ENCODE results near the gene NOL7.
A peak's percentile ranks its signal among the peaks of the same experiment; 100 is the strongest.

Gene NOL7

DNA sequence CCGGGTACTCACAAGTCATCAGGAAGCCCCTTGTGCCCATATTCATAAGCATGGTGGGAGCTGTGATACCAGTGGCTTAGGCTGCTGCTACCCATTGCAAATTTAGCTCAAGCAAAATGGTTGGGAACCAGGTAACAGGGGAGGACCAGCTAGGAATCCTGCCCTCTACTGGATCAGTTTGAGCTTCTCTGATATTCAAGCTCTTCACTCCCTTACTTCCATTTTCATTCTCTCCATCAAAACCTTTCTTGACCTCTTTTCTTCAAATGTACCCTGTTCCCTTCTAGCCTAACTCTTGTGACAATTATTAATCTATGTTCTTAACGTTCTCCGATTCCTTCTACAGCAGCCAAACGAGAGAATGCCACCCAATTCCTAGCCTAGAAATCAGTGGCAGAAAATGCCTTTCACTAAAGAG, 9.7 kb downstream of the NOL7 start:
- H3K27me3 ChIP-seq (ENCODE audit: insufficient read depth, poor library complexity, severe bottlenecking): no peaks in the 10 kb centered on the region
- no peak overlapping the region for H3K4me3 ChIP-seq (replicated peaks; ENCODE audit: insufficient read depth, low read length)
- no peak for TF ChIP-seq GABPA (IDR thresholded peaks at IDR 0.05; ENCODE audit: low read depth)
- TF ChIP-seq, protein P1, sequence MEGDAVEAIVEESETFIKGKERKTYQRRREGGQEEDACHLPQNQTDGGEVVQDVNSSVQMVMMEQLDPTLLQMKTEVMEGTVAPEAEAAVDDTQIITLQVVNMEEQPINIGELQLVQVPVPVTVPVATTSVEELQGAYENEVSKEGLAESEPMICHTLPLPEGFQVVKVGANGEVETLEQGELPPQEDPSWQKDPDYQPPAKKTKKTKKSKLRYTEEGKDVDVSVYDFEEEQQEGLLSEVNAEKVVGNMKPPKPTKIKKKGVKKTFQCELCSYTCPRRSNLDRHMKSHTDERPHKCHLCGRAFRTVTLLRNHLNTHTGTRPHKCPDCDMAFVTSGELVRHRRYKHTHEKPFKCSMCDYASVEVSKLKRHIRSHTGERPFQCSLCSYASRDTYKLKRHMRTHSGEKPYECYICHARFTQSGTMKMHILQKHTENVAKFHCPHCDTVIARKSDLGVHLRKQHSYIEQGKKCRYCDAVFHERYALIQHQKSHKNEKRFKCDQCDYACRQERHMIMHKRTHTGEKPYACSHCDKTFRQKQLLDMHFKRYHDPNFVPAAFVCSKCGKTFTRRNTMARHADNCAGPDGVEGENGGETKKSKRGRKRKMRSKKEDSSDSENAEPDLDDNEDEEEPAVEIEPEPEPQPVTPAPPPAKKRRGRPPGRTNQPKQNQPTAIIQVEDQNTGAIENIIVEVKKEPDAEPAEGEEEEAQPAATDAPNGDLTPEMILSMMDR (IDR thresholded peaks at IDR 0.05; ENCODE audit: insufficient read depth, low read length): peak; percentile 41
- TF ChIP-seq POLR2AphosphoS5 (IDR thresholded peaks at IDR 0.05; ENCODE audit: low read depth): no peak
- no peak overlapping the region for H3K27ac ChIP-seq (replicated peaks)
- peak in 1 of 2 experiments; percentile 53 for DNase-seq (ENCODE audit: low read depth in 1 of 2, low spot score in 1 of 2)

DNA sequence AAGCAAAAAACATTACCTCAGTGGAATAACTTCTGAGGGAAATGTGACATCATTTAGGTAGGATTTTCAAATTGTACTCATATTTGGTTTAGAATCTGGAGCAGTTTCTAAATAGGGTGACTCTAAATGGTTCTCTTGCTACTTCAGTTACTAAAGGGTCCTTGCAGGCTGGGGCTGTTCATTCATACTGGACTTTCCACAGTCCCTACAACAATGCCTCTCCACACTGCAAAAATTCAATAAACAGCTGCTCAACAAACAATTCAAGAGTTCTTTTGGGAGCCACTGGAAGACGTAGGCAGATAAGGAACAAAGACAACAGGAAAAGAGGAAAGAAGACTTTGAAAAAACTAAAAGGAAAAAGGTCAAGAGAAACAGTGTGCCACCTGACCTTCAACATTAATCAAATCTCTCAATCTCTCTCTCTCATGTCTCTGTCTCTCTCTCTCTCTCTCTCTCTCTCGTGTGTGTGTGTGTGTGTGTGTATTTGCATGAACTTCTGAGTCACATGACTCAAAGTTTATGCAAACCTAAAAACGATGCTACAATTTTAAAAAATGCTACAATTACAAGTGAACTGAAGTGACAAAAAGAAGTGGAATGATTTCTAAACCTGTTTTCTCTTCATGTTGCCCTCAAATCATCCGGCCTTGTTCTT, 14.5 kb downstream of the NOL7 start:
- no peak overlapping the region for H3K4me3 ChIP-seq (replicated peaks; ENCODE audit: insufficient read depth, low read length)
- H3K27me3 ChIP-seq (ENCODE audit: insufficient read depth, poor library complexity, severe bottlenecking): no peaks in the 10 kb centered on the region
- TF ChIP-seq SPI1 (IDR thresholded peaks at IDR 0.05; ENCODE audit: borderline replicate concordance, low read depth) (no peak), REST (IDR thresholded peaks at IDR 0.05; ENCODE audit: insufficient replicate concordance, low read depth) (no peak), GABPA (IDR thresholded peaks at IDR 0.05; ENCODE audit: low read depth) (no peak), POLR2AphosphoS5 (IDR thresholded peaks at IDR 0.05; ENCODE audit: low read depth) (no peak)
- no peak overlapping the region for H3K27ac ChIP-seq (replicated peaks)
- DNase-seq (ENCODE audit: low read depth in 1 of 2, low spot score in 1 of 2): no peak

- H3K27ac ChIP-seq (replicated peaks): no peak overlapping the region
- H3K27me3 ChIP-seq (ENCODE audit: insufficient read depth, poor library complexity, severe bottlenecking): no peaks in the 10 kb centered on the region
- H3K4me3 ChIP-seq (replicated peaks; ENCODE audit: insufficient read depth, low read length): no peak overlapping the region
- TF ChIP-seq GABPA (IDR thresholded peaks at IDR 0.05; ENCODE audit: low read depth) (no peak), POLR2AphosphoS5 (IDR thresholded peaks at IDR 0.05; ENCODE audit: low read depth) (no peak), SPI1 (IDR thresholded peaks at IDR 0.05; ENCODE audit: borderline replicate concordance, low read depth) (no peak), REST (IDR thresholded peaks at IDR 0.05; ENCODE audit: insufficient replicate concordance, low read depth) (no peak)
- TF ChIP-seq, protein P1 (IDR thresholded peaks at IDR 0.05; ENCODE audit: insufficient read depth, low read length): no peak
- no peak for DNase-seq (ENCODE audit: low read depth in 1 of 2, low spot score in 1 of 2)
These were observed 15.4 kb downstream of the NOL7 start for GRCh38 chr6:13630499-13630898.

DNA sequence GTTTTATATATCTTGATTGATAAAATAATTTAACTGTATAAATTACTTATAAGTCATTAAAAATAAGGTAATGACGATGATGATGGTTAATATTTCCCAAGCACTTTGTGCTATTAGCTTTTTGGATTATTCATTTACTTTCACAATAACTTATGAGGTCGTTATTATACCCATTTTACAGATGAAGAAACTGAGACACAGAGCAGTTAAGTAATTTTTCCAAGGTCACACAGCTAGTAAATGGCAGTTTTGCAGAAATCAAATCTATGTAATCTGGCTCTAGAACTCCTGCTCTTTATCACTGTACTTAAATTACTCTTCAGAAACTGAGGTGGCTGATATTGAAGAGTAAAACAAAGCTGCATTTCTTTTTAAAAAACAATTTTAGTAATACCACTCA, 18.2 kb downstream of the NOL7 start:
- Histone ChIP-seq H3K27me3 (ENCODE audit: insufficient read depth, poor library complexity, severe bottlenecking) (no peaks in the 10 kb centered on the region), H3K27ac (replicated peaks) (no peak overlapping the region), H3K4me3 (replicated peaks; ENCODE audit: insufficient read depth, low read length) (no peak overlapping the region)
- TF ChIP-seq SPI1 (IDR thresholded peaks at IDR 0.05; ENCODE audit: borderline replicate concordance, low read depth) (no peak), REST (IDR thresholded peaks at IDR 0.05; ENCODE audit: insufficient replicate concordance, low read depth) (no peak), POLR2AphosphoS5 (IDR thresholded peaks at IDR 0.05; ENCODE audit: low read depth) (no peak), GABPA (IDR thresholded peaks at IDR 0.05; ENCODE audit: low read depth) (no peak)
- TF ChIP-seq, protein P1 (IDR thresholded peaks at IDR 0.05; ENCODE audit: insufficient read depth, low read length): no peak
- DNase-seq (ENCODE audit: low read depth in 1 of 2, low spot score in 1 of 2): no peak

All from HL-60 (cell line).